ENCODE data around the gene TMSB10.

The TMSB10 gene

DNA sequence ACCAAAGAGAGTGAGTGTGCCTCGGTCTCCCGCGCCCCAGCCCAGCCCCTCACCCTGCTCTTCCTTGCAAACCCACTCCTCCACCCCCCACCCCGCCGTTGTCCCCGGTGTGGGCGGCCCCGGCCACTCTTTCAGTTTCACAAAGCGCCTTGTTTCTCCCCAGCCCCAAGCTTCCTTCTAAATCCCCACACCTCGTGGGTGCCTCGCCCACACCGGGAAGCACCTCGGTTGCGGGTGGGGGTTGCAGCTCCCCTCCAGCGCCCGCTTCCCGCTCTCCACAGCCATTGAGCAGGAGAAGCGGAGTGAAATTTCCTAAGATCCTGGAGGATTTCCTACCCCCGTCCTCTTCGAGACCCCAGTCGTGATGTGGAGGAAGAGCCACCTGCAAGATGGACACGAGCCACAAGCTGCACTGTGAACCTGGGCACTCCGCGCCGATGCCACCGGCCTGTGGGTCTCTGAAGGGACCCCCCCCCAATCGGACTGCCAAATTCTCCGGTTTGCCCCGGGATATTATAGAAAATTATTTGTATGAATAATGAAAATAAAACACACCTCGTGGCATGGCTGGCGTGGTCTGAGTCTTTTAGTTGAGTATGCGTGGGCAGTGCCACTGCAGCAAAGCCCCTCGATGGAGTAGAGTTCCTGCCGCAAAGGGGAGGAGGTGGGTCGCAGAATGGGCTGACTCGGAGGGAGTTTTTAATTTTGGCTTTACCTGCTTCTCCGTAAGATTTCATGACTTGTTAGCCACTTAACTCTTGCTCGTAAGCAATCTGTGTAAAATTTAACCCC lies 848 bp downstream of the TMSB10 start:
- Histone ChIP-seq H3K4me3 (replicated peaks; ENCODE audit: low read depth, low read length) (peak overlapping the region; percentile 90), H3K27me3 (replicated peaks; ENCODE audit: control insufficient read depth, insufficient read depth, low read length) (no peaks in the 10 kb centered on the region), H3K36me3 (ENCODE audit: control insufficient read depth, insufficient read depth, low read length) (no peaks in the 10 kb centered on the region; the same call in 1 of the 2 replicates)
- TF ChIP-seq, protein P1, sequence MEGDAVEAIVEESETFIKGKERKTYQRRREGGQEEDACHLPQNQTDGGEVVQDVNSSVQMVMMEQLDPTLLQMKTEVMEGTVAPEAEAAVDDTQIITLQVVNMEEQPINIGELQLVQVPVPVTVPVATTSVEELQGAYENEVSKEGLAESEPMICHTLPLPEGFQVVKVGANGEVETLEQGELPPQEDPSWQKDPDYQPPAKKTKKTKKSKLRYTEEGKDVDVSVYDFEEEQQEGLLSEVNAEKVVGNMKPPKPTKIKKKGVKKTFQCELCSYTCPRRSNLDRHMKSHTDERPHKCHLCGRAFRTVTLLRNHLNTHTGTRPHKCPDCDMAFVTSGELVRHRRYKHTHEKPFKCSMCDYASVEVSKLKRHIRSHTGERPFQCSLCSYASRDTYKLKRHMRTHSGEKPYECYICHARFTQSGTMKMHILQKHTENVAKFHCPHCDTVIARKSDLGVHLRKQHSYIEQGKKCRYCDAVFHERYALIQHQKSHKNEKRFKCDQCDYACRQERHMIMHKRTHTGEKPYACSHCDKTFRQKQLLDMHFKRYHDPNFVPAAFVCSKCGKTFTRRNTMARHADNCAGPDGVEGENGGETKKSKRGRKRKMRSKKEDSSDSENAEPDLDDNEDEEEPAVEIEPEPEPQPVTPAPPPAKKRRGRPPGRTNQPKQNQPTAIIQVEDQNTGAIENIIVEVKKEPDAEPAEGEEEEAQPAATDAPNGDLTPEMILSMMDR (IDR thresholded peaks at IDR 0.05; ENCODE audit: insufficient read depth, low read length, poor library complexity, severe bottlenecking): no peak
- DNase-seq (ENCODE audit: extremely low read depth, insufficient read length): peak; percentile 76

DNA sequence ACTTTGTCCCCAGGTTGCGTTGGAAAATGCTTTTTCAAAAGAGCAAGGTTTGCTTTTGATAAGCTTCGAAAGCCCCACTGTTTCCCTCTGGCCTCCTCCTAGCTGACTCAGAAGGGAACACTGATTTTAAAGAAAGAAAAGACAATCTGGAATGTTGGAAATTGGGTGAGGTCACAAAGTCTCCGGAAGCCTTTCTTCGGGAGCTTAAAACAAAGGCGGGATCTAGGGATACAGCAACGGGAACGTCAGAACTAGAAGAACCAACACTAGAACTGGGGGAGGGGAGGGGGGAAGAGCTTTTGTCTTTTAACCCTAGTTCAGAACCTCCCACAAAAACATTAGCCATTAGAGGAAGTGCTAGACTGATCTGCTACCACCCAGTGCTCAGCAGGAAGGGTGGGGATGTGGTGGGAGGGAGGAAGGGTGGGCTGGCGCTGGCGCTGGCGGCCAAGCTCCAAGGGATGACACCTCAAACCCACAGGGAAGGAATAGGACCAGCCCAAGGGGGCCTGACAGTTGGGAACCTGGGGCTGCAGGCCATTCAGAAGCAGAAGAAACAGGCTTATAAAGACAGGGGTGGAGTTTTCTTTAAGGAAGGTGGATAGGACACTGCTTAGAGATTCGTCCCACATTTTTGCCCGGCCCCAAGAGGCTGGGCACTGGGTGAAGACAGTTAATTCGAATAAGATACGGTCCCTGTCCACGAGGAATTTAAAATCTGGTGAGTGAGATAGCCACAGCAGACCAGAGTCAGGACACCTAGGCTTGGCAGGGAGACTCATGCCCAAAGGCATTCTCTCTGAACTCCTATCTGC lies 1.7 kb downstream of the TMSB10 start:
- H3K4me3 ChIP-seq (replicated peaks; ENCODE audit: low read depth, low read length): peak overlapping the region; percentile 90
- TF ChIP-seq, protein P1 (IDR thresholded peaks at IDR 0.05; ENCODE audit: insufficient read depth, low read length, poor library complexity, severe bottlenecking): no peak
- peak; percentile 64 for DNase-seq (ENCODE audit: extremely low read depth, insufficient read length)
- no peaks in the 10 kb centered on the region; the same call in 1 of the 2 replicates for H3K36me3 ChIP-seq (ENCODE audit: control insufficient read depth, insufficient read depth, low read length)
- H3K27me3 ChIP-seq (replicated peaks; ENCODE audit: control insufficient read depth, insufficient read depth, low read length): no peaks in the 10 kb centered on the region

- no peak overlapping the region for H3K4me3 ChIP-seq (replicated peaks; ENCODE audit: low read depth, low read length)
- H3K27me3 ChIP-seq (replicated peaks; ENCODE audit: control insufficient read depth, insufficient read depth, low read length): no peaks in the 10 kb centered on the region
- no peaks in the 10 kb centered on the region; the same call in 1 of the 2 replicates for H3K36me3 ChIP-seq (ENCODE audit: control insufficient read depth, insufficient read depth, low read length)
- TF ChIP-seq, protein P1 (IDR thresholded peaks at IDR 0.05; ENCODE audit: insufficient read depth, low read length, poor library complexity, severe bottlenecking): no peak
- no peak for DNase-seq (ENCODE audit: extremely low read depth, insufficient read length)
Measured at GRCh38 chr2:84908948-84909713, 3.7 kb downstream of the TMSB10 start.

DNA sequence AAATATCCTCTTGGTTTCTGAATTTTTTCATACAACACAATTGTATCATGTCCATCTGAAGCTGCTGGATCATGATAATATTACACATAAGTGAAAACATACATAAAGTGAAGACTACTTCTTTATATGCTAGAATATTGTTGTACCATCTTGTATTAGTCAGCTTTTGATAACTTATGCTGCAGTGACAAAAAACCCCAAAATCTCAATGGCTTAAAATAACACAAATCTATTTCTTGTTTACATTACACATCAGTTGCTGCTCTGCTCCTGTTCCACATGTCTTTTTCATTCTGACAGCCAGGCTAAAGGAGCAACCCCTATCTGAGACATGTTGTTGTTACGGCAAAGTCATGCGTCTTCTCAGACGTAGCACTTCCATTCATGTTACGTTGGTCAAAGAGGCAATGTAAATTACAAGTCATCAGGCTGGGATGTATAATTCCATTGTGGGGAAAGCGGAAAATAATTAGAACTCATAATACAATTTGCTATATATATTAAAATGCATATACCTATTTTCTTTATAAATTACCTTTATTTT lies 5.8 kb downstream of the TMSB10 start:
- DNase-seq (ENCODE audit: extremely low read depth, insufficient read length): no peak
- TF ChIP-seq, protein P1 (IDR thresholded peaks at IDR 0.05; ENCODE audit: insufficient read depth, low read length, poor library complexity, severe bottlenecking): no peak
- no peaks in the 10 kb centered on the region for H3K27me3 ChIP-seq (replicated peaks; ENCODE audit: control insufficient read depth, insufficient read depth, low read length)

DNA sequence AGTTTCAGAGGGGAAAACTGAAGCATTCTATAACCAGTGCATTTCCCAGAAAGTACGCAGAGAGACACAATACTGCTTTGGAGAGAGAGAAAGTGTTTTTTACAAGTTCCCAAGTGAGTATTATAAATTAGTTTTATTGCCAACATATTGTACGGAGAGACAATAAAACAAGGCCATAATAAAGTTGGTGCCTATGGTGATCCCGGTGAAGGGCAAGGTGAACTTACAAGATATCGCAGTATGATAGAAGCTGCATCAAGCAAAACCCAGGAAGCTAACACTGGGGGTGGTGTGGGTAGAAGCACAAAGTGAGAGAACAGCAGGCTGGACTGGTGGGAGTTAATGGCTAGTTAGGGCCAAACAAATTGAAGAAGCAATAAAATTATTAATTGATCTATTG lies 7.5 kb downstream of the TMSB10 start:
- Histone ChIP-seq H3K27me3 (replicated peaks; ENCODE audit: control insufficient read depth, insufficient read depth, low read length) (no peaks in the 10 kb centered on the region), H3K36me3 (ENCODE audit: control insufficient read depth, insufficient read depth, low read length) (no peaks in the 10 kb centered on the region), H3K4me3 (replicated peaks; ENCODE audit: low read depth, low read length) (no peak overlapping the region)
- DNase-seq (ENCODE audit: extremely low read depth, insufficient read length): no peak
- TF ChIP-seq, protein P1 (IDR thresholded peaks at IDR 0.05; ENCODE audit: insufficient read depth, low read length, poor library complexity, severe bottlenecking): no peak

More for the DNA sequence above, 5.8 kb downstream of the TMSB10 start:
- no peak overlapping the region for H3K4me3 ChIP-seq (replicated peaks; ENCODE audit: low read depth, low read length)
- no peaks in the 10 kb centered on the region; the same call in 1 of the 2 replicates for H3K36me3 ChIP-seq (ENCODE audit: control insufficient read depth, insufficient read depth, low read length)

Data from GM06990 (cell line).